ENCODE data around the gene RNF141.

The RNF141 gene

GRCh38 chr11:10498426-10499250, 42.3 kb downstream of the RNF141 start:
- peak in 1 of 2 donors; percentile 59 for DNase-seq
- no peak overlapping the region for H3K27ac ChIP-seq
- peaks cover 0 to 62% (median 0%) of the 10 kb centered on the region in 3 donors for H3K36me3 ChIP-seq
- no peaks in the 10 kb centered on the region for H3K27me3 ChIP-seq
- no peak overlapping the region for H3K4me3 ChIP-seq
- no peak for TF ChIP-seq CTCF (IDR thresholded peaks at IDR 0.05)
- H3K9me3 ChIP-seq: no peaks in the 10 kb centered on the region
- no peaks in the 10 kb centered on the region for H3K4me1 ChIP-seq
- intact Hi-C loops (cut with DNase I; ENCODE audit: low total_unique reads): no loop called here

GRCh38 chr11:10498022-10498400, 43.0 kb downstream of the RNF141 start:
- H3K27ac ChIP-seq: no peak overlapping the region
- H3K36me3 ChIP-seq: peaks cover 0 to 62% (median 0%) of the 10 kb centered on the region in 3 donors

GRCh38 chr11:10497371-10498021, 43.5 kb downstream of the RNF141 start:
- H3K4me3 ChIP-seq: no peak overlapping the region
- intact Hi-C loops (cut with DNase I; ENCODE audit: low total_unique reads): no loop called here
- no peaks in the 10 kb centered on the region for H3K4me1 ChIP-seq
- peak in 1 of 2 donors; percentile 54 for DNase-seq
- TF ChIP-seq CTCF (IDR thresholded peaks at IDR 0.05): no peak
- no peak overlapping the region for H3K27ac ChIP-seq
- no peaks in the 10 kb centered on the region for H3K27me3 ChIP-seq
- H3K9me3 ChIP-seq: no peaks in the 10 kb centered on the region
- peaks cover 0 to 58% (median 0%) of the 10 kb centered on the region in 3 donors for H3K36me3 ChIP-seq

More at GRCh38 chr11:10498022-10498400, 43.0 kb downstream of the RNF141 start:
- Histone ChIP-seq H3K4me1 (no peaks in the 10 kb centered on the region), H3K9me3 (no peaks in the 10 kb centered on the region), H3K4me3 (no peak overlapping the region), H3K27me3 (no peaks in the 10 kb centered on the region)
- TF ChIP-seq CTCF (IDR thresholded peaks at IDR 0.05): no peak
- DNase-seq: peak in 1 of 2 donors; percentile 48
- intact Hi-C loops (cut with DNase I; ENCODE audit: low total_unique reads): no loop called here

GRCh38 chr11:10496296-10496936, 44.6 kb downstream of the RNF141 start:
- no peaks in the 10 kb centered on the region for H3K27me3 ChIP-seq
- no peak for TF ChIP-seq CTCF (IDR thresholded peaks at IDR 0.05)
- no peak for DNase-seq
- intact Hi-C loops (cut with DNase I; ENCODE audit: low total_unique reads): no loop called here
- no peak overlapping the region for H3K4me3 ChIP-seq
- peaks cover 0 to 2% (median under 1%) of the 10 kb centered on the region in 4 donors for H3K4me1 ChIP-seq
- H3K27ac ChIP-seq: no peak overlapping the region
- no peaks in the 10 kb centered on the region for H3K9me3 ChIP-seq
- H3K36me3 ChIP-seq: peaks cover 0 to 48% (median 0%) of the 10 kb centered on the region in 3 donors

GRCh38 chr11:10495464-10495786, 45.6 kb downstream of the RNF141 start:
- Histone ChIP-seq H3K4me3 (no peak overlapping the region), H3K36me3 (peaks cover 0 to 39% (median 0%) of the 10 kb centered on the region in 3 donors), H3K4me1 (peaks cover 0 to 11% (median 9%) of the 10 kb centered on the region in 4 donors), H3K27me3 (no peaks in the 10 kb centered on the region), H3K9me3 (no peaks in the 10 kb centered on the region), H3K27ac (no peak overlapping the region)
- TF ChIP-seq CTCF (IDR thresholded peaks at IDR 0.05): no peak
- intact Hi-C loops (cut with DNase I; ENCODE audit: low total_unique reads): no loop called here
- peak in 1 of 2 donors; percentile 45 for DNase-seq

Data from tibial artery (tissue), 4 donors.